ES-I3 (cell line): Measurements from ENCODE around the gene ALDOA.
A peak's percentile ranks its signal among the peaks of the same experiment; 100 is the strongest.

ENCODE experiments used
- H3K36me3 ChIP-seq: 2 replicates; pipeline ENCODE4 v1.6.1; 2013; ENCODE audit warnings: mild to moderate bottlenecking, low read length, control low read depth, moderate library complexity; ENCODE audit not compliant: insufficient read depth
- H3K4me1 ChIP-seq: 2 replicates; pipeline ENCODE4 v1.6.1; 2013; ENCODE audit warnings: mild to moderate bottlenecking, control low read depth, low read length; ENCODE audit not compliant: insufficient read depth
- H3K9ac ChIP-seq: 2 replicates; pipeline ENCODE4 v1.6.1; 2013; ENCODE audit warnings: low read depth, mild to moderate bottlenecking, low read length, moderate library complexity
- H3K9me3 ChIP-seq: 2 replicates; pipeline ENCODE4 v1.6.1; 2013; ENCODE audit warnings: mild to moderate bottlenecking, low read length, moderate library complexity; ENCODE audit not compliant: control insufficient read depth, insufficient read depth

Gene ALDOA

DNA sequence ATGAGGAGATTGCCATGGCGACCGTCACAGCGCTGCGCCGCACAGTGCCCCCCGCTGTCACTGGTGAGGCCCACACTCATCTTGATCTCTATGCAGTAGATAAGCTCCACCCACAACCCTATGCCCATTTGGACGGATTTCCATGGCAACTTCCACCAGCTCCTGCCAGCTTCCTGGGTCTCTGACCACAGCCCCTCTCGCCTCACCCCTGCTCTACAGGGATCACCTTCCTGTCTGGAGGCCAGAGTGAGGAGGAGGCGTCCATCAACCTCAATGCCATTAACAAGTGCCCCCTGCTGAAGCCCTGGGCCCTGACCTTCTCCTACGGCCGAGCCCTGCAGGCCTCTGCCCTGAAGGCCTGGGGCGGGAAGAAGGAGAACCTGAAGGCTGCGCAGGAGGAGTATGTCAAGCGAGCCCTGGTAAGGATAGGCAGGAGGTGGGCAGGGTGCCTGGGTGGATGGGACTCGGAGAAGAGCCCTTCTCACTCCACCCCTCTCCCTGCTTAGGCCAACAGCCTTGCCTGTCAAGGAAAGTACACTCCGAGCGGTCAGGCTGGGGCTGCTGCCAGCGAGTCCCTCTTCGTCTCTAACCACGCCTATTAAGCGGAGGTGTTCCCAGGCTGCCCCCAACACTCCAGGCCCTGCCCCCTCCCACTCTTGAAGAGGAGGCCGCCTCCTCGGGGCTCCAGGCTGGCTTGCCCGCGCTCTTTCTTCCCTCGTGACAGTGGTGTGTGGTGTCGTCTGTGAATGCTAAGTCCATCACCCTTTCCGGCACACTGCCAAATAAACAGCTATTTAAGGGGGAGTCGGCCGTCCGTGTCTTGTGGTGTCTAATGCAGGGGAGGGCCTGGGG is 4.3 kb downstream of the ALDOA start:
- Histone ChIP-seq H3K9ac (no peak overlapping the region), H3K4me1 (no peaks in the 10 kb centered on the region; the same call in none of the 2 replicates), H3K36me3 (peaks cover 29% of the 10 kb centered on the region), H3K9me3 (no peaks in the 10 kb centered on the region)

GRCh38 chr16:30070490-30070889 is 4.9 kb downstream of the ALDOA start:
- Histone ChIP-seq H3K36me3 (peaks cover 29% of the 10 kb centered on the region), H3K4me1 (no peaks in the 10 kb centered on the region; the same call in none of the 2 replicates), H3K9ac (no peak overlapping the region), H3K9me3 (no peaks in the 10 kb centered on the region)

GRCh38 chr16:30075503-30076275 is 10.1 kb downstream of the ALDOA start, which contains the start of gene PPP4C:
TSS of gene PPP4C (plus strand) at chr16:30075994. CDS start at chr16:30076378, 384 bp downstream.
- H3K4me1 ChIP-seq: peaks cover 9% of the 10 kb centered on the region; the same call in 1 of the 2 replicates
- no peaks in the 10 kb centered on the region for H3K9me3 ChIP-seq
- peak within 1 kb of the TSS; percentile 90 for H3K9ac ChIP-seq
- peaks cover 6% of the 10 kb centered on the region; the same call in 1 of the 2 replicates for H3K36me3 ChIP-seq

DNA sequence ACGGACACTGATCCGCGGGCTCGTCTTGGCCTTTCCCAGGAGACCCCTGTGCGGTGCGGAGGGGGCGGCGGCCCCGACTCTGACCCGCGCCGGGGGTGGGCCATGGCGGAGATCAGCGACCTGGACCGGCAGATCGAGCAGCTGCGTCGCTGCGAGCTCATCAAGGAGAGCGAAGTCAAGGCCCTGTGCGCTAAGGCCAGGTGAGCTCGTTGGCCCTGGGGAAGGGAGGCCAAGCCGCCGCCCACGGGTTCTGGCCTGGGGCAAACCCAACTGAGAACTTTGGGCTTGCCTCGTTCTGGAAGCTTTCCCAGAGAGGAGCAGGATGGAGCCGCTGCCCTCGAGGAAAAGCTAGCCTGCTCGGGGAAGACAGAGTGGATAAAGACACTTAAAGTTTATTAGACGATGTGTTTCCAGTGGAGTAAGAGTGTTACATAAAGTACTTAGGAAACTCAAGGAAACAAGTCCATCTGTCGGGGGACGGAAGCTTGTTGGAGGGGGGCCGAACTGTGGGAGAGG is 10.8 kb downstream of the ALDOA start:
- Histone ChIP-seq H3K4me1 (peaks cover 9% of the 10 kb centered on the region; the same call in 1 of the 2 replicates), H3K36me3 (peaks cover 12% of the 10 kb centered on the region; the same call in 1 of the 2 replicates), H3K9me3 (no peaks in the 10 kb centered on the region), H3K9ac (peak overlapping the region; percentile 90)

GRCh38 chr16:30077656-30078055 is 12.1 kb downstream of the ALDOA start:
- H3K9me3 ChIP-seq: no peaks in the 10 kb centered on the region
- H3K36me3 ChIP-seq: peaks cover 13% of the 10 kb centered on the region
- no peak overlapping the region for H3K9ac ChIP-seq
- peaks cover 9% of the 10 kb centered on the region; the same call in 1 of the 2 replicates for H3K4me1 ChIP-seq

GRCh38 chr16:30078744-30079143 is 13.2 kb downstream of the ALDOA start:
- H3K4me1 ChIP-seq: peaks cover 9% of the 10 kb centered on the region; the same call in 1 of the 2 replicates
- no peaks in the 10 kb centered on the region for H3K9me3 ChIP-seq
- no peak overlapping the region for H3K9ac ChIP-seq
- H3K36me3 ChIP-seq: peaks cover 17% of the 10 kb centered on the region

- Histone ChIP-seq H3K9ac (no peak overlapping the region), H3K9me3 (no peaks in the 10 kb centered on the region), H3K36me3 (peaks cover 24% of the 10 kb centered on the region), H3K4me1 (peaks cover 9% of the 10 kb centered on the region; the same call in 1 of the 2 replicates)
These were observed 13.9 kb downstream of the ALDOA start for GRCh38 chr16:30079480-30079879.

- no peak overlapping the region for H3K9ac ChIP-seq
- H3K36me3 ChIP-seq: peaks cover 28% of the 10 kb centered on the region
- H3K9me3 ChIP-seq: no peaks in the 10 kb centered on the region
- no peaks in the 10 kb centered on the region for H3K4me1 ChIP-seq
These were observed 17.1 kb downstream of the ALDOA start for GRCh38 chr16:30082545-30083090.

GRCh38 chr16:30083216-30084055 is 17.9 kb downstream of the ALDOA start:
- Histone ChIP-seq H3K9ac (no peak overlapping the region), H3K36me3 (peaks cover 24% of the 10 kb centered on the region), H3K9me3 (no peaks in the 10 kb centered on the region), H3K4me1 (no peaks in the 10 kb centered on the region)

DNA sequence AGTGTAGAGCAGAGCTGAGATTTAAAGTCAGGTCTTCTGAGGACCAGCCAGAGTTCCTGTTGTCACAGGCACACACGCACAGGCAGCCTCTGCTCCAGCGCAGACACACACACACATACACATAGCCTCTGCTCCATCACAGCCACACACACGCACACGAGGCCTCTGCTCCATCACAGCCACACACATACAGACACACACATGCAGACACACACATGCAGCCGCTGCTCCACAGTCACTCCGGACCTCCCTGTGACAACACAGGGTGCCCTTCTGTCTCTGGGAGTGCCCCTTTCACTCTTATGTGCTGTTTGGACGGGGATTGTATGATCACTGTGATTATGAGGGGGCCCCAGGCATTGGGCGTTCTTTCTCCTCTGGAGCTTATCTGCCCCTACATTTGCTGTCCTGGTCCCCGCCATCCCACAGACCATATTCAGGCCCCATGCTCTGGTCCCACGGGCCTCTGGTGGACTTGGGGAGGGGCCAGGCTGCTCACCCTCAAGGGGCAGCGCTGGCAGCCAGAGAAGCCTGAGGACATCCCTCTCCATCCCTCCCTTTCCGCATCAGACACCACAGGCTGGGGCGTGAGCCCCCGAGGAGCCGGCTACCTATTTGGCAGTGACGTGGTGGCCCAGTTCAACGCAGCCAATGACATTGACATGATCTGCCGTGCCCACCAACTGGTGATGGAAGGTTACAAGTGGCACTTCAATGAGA is 18.7 kb downstream of the ALDOA start:
- no peak overlapping the region for H3K9ac ChIP-seq
- H3K36me3 ChIP-seq: peaks cover 24% of the 10 kb centered on the region
- H3K9me3 ChIP-seq: no peaks in the 10 kb centered on the region
- no peaks in the 10 kb centered on the region for H3K4me1 ChIP-seq

- Histone ChIP-seq H3K9ac (no peak overlapping the region), H3K9me3 (no peaks in the 10 kb centered on the region), H3K36me3 (peaks cover 24% of the 10 kb centered on the region), H3K4me1 (no peaks in the 10 kb centered on the region)
These were observed 19.2 kb downstream of the ALDOA start for GRCh38 chr16:30084816-30085159.

GRCh38 chr16:30085247-30085646 is 19.7 kb downstream of the ALDOA start:
- no peaks in the 10 kb centered on the region for H3K9me3 ChIP-seq
- no peak overlapping the region for H3K9ac ChIP-seq
- peaks cover 24% of the 10 kb centered on the region for H3K36me3 ChIP-seq
- H3K4me1 ChIP-seq: 0 out of 2 replicates have a peak, but pooled peaks cover 1% of the 10 kb centered on the region

DNA sequence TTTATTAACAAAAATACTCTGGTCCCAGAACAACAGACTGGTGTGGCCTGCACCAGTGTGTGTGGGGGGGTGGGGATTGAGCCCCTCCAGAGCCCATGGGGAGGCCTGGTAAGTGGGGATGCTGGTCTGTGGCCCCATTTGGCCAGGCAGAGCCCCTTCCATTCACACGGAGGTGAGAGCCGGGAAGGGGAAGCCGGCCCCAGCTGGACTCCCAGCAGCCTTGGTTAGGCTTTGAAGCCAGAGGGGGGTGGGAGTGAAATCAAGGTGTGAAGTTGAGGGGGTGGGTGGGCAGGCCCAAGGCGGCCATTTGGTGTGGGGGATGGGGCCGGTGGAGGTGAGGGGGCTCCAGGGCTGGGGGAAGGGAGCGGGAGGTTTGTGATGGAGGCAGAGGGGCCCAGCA is 20.3 kb downstream of the ALDOA start:
- Histone ChIP-seq H3K36me3 (peaks cover 24% of the 10 kb centered on the region), H3K4me1 (0 out of 2 replicates have a peak, but pooled peaks cover 4% of the 10 kb centered on the region), H3K9me3 (no peaks in the 10 kb centered on the region), H3K9ac (no peak overlapping the region)
